Measurements from ENCODE around the gene PLPP1. TPM values are rescaled to one million over a fixed set of nuclear protein-coding genes. Genes with fewer than 3 reads are reported as not detected.
A peak's percentile ranks its signal among the peaks of the same experiment; 100 is the strongest.

PLPP1 gene
- total and polyA plus RNA-seq, 2 of the 13 experiments (the other 11 are each of a cell fraction or from before 2014, with no cell fraction given), result 7.3 to 12.1 TPM

DNA sequence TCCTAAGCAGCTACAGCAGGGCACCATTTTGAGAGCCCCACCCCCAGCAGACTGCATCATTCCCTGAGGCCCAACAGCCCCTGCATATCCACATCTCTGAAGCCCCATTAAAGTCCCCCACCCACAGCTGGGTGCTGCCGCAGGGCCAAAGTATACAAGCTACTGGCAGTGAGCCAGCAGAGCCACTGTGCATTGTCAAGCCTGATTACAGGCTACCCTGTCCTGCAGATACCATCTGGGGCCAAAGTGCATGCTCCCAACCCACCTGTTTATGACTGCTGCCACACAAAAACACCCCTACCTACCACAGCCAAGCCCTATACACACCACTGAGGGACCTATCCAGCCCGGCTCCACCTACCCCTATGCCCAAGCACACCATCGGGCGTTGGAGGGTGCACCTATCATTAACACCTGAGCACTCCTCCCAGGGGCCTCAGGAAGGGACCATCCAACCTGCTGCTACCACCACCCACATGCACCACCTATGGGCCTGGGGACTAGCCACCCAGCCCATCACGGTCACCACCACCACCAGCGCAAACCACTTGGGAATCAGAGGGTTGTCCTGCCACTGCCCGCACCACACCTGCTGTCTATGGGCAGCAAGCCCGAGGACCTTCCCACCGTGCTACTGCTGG, 105.0 kb downstream of the PLPP1 start (continued):
- TF ChIP-seq, protein P1, sequence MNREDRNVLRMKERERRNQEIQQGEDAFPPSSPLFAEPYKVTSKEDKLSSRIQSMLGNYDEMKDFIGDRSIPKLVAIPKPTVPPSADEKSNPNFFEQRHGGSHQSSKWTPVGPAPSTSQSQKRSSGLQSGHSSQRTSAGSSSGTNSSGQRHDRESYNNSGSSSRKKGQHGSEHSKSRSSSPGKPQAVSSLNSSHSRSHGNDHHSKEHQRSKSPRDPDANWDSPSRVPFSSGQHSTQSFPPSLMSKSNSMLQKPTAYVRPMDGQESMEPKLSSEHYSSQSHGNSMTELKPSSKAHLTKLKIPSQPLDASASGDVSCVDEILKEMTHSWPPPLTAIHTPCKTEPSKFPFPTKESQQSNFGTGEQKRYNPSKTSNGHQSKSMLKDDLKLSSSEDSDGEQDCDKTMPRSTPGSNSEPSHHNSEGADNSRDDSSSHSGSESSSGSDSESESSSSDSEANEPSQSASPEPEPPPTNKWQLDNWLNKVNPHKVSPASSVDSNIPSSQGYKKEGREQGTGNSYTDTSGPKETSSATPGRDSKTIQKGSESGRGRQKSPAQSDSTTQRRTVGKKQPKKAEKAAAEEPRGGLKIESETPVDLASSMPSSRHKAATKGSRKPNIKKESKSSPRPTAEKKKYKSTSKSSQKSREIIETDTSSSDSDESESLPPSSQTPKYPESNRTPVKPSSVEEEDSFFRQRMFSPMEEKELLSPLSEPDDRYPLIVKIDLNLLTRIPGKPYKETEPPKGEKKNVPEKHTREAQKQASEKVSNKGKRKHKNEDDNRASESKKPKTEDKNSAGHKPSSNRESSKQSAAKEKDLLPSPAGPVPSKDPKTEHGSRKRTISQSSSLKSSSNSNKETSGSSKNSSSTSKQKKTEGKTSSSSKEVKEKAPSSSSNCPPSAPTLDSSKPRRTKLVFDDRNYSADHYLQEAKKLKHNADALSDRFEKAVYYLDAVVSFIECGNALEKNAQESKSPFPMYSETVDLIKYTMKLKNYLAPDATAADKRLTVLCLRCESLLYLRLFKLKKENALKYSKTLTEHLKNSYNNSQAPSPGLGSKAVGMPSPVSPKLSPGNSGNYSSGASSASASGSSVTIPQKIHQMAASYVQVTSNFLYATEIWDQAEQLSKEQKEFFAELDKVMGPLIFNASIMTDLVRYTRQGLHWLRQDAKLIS (CRISPR knock-in tag; IDR thresholded peaks at IDR 0.05), result no peak
- TF ChIP-seq PHB2 (IDR thresholded peaks at IDR 0.05; ENCODE audit: partially characterized antibody), result no peak
- no peak for TF ChIP-seq TBL1XR1 (IDR thresholded peaks at IDR 0.05; ENCODE audit: borderline replicate concordance, low read length, partially characterized antibody)
- no peak for TF ChIP-seq ZNF207 (IDR thresholded peaks at IDR 0.05; ENCODE audit: borderline replicate concordance)
- TF ChIP-seq, protein P2, sequence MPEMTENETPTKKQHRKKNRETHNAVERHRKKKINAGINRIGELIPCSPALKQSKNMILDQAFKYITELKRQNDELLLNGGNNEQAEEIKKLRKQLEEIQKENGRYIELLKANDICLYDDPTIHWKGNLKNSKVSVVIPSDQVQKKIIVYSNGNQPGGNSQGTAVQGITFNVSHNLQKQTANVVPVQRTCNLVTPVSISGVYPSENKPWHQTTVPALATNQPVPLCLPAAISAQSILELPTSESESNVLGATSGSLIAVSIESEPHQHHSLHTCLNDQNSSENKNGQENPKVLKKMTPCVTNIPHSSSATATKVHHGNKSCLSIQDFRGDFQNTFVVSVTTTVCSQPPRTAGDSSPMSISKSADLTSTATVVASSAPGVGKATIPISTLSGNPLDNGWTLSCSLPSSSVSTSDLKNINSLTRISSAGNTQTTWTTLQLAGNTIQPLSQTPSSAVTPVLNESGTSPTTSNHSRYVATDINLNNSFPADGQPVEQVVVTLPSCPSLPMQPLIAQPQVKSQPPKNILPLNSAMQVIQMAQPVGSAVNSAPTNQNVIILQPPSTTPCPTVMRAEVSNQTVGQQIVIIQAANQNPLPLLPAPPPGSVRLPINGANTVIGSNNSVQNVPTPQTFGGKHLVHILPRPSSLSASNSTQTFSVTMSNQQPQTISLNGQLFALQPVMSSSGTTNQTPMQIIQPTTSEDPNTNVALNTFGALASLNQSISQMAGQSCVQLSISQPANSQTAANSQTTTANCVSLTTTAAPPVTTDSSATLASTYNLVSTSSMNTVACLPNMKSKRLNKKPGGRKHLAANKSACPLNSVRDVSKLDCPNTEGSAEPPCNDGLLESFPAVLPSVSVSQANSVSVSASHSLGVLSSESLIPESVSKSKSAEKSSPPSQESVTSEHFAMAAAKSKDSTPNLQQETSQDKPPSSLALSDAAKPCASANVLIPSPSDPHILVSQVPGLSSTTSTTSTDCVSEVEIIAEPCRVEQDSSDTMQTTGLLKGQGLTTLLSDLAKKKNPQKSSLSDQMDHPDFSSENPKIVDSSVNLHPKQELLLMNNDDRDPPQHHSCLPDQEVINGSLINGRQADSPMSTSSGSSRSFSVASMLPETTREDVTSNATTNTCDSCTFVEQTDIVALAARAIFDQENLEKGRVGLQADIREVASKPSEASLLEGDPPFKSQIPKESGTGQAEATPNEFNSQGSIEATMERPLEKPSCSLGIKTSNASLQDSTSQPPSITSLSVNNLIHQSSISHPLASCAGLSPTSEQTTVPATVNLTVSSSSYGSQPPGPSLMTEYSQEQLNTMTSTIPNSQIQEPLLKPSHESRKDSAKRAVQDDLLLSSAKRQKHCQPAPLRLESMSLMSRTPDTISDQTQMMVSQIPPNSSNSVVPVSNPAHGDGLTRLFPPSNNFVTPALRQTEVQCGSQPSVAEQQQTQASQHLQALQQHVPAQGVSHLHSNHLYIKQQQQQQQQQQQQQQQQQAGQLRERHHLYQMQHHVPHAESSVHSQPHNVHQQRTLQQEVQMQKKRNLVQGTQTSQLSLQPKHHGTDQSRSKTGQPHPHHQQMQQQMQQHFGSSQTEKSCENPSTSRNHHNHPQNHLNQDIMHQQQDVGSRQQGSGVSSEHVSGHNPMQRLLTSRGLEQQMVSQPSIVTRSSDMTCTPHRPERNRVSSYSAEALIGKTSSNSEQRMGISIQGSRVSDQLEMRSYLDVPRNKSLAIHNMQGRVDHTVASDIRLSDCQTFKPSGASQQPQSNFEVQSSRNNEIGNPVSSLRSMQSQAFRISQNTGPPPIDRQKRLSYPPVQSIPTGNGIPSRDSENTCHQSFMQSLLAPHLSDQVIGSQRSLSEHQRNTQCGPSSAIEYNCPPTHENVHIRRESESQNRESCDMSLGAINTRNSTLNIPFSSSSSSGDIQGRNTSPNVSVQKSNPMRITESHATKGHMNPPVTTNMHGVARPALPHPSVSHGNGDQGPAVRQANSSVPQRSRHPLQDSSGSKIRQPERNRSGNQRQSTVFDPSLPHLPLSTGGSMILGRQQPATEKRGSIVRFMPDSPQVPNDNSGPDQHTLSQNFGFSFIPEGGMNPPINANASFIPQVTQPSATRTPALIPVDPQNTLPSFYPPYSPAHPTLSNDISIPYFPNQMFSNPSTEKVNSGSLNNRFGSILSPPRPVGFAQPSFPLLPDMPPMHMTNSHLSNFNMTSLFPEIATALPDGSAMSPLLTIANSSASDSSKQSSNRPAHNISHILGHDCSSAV (CRISPR knock-in tag; IDR thresholded peaks at IDR 0.05; ENCODE audit: borderline replicate concordance), result no peak
- TF ChIP-seq, protein P3, sequence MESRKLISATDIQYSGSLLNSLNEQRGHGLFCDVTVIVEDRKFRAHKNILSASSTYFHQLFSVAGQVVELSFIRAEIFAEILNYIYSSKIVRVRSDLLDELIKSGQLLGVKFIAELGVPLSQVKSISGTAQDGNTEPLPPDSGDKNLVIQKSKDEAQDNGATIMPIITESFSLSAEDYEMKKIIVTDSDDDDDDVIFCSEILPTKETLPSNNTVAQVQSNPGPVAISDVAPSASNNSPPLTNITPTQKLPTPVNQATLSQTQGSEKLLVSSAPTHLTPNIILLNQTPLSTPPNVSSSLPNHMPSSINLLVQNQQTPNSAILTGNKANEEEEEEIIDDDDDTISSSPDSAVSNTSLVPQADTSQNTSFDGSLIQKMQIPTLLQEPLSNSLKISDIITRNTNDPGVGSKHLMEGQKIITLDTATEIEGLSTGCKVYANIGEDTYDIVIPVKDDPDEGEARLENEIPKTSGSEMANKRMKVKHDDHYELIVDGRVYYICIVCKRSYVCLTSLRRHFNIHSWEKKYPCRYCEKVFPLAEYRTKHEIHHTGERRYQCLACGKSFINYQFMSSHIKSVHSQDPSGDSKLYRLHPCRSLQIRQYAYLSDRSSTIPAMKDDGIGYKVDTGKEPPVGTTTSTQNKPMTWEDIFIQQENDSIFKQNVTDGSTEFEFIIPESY (CRISPR knock-in tag; IDR thresholded peaks at IDR 0.05), result no peak
- no peak for TF ChIP-seq HCFC1 (IDR thresholded peaks at IDR 0.05; ENCODE audit: low read depth, low read length)
- 0 out of 2 replicates have a peak, but pooled peaks have one; percentile 10 for TF ChIP-seq ZNF768 (CRISPR knock-in tag; IDR thresholded peaks at IDR 0.05)
- TF ChIP-seq ZNF792 (CRISPR knock-in tag; IDR thresholded peaks at IDR 0.05), result peak; percentile 51; the same call in 1 of the 2 replicates
- TF ChIP-seq, protein P4, sequence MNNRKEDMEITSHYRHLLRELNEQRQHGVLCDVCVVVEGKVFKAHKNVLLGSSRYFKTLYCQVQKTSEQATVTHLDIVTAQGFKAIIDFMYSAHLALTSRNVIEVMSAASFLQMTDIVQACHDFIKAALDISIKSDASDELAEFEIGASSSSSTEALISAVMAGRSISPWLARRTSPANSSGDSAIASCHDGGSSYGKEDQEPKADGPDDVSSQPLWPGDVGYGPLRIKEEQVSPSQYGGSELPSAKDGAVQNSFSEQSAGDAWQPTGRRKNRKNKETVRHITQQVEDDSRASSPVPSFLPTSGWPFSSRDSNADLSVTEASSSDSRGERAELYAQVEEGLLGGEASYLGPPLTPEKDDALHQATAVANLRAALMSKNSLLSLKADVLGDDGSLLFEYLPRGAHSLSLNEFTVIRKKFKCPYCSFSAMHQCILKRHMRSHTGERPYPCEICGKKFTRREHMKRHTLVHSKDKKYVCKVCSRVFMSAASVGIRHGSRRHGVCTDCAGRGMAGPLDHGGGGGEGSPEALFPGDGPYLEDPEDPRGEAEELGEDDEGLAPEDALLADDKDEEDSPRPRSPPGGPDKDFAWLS (CRISPR knock-in tag; IDR thresholded peaks at IDR 0.05; ENCODE audit: borderline replicate concordance), result no peak
- TF ChIP-seq, protein P5, sequence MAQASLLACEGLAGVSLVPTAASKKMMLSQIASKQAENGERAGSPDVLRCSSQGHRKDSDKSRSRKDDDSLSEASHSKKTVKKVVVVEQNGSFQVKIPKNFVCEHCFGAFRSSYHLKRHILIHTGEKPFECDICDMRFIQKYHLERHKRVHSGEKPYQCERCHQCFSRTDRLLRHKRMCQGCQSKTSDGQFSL (CRISPR knock-in tag; IDR thresholded peaks at IDR 0.05), result no peak
- no peak for TF ChIP-seq ZNF879 (CRISPR knock-in tag; IDR thresholded peaks at IDR 0.05)
- TF ChIP-seq PHF21A (CRISPR knock-in tag; IDR thresholded peaks at IDR 0.05), result no peak

All from HepG2 (cell line).